ENCODE results near the gene CELF5. TPM values are rescaled to one million over a fixed set of nuclear protein-coding genes. Genes with fewer than 3 reads are reported as not detected.

The CELF5 gene
- total RNA-seq, 1 donor from 2014 or later: not detected

- TF ChIP-seq CTCF (IDR thresholded peaks at IDR 0.05): no peak
- H3K36me3 Mint-ChIP-seq (ENCODE audit: low read depth): no peaks in the 10 kb centered on the region
- ATAC-seq (ENCODE audit: low read depth) (no peak), DNase-seq (no peak)
- peaks cover 3% of the 10 kb centered on the region for H3K4me1 Mint-ChIP-seq
- no peak overlapping the region for H3K27ac Mint-ChIP-seq
- intact Hi-C loops (cut with micrococcal nuclease): no loop called here
- POLR2A ChIA-PET: interaction anchor here (0.6 kb wide), 1 partner anchor 133 kb away, joined by 4 read pairs; no protein-coding TSS in a partner anchor
- peaks cover 4% of the 10 kb centered on the region for H3K27me3 Mint-ChIP-seq
- no peaks in the 10 kb centered on the region for H3K9me3 Mint-ChIP-seq
- H3K4me3 Mint-ChIP-seq: no peak overlapping the region
- CTCF ChIA-PET: no interaction called here
These were observed 121.5 kb downstream of the CELF5 start for GRCh38 chr19:3345850-3346460.

Other genes starting within 250 kb of the CELF5 start
- gene TLE6, start 247.1 kb upstream of the CELF5 start, total RNA-seq: 0.42 and 0.93 TPM in 2 replicates
- gene TLE2, start 195.4 kb upstream of the CELF5 start, total RNA-seq: 0.58 and 0.66 TPM in 2 replicates
- 323 TPM in 2 replicates for gene TLE5, start 162.2 kb upstream of the CELF5 start, total RNA-seq
- 3.1 and 3.9 TPM in 2 replicates for gene GNA11, start 130.3 kb upstream of the CELF5 start, total RNA-seq
- gene GNA15, start 88.6 kb upstream of the CELF5 start, total RNA-seq: 0.80 and 1.3 TPM in 2 replicates
- gene S1PR4, start 45.9 kb upstream of the CELF5 start, total RNA-seq: 27.3 and 29.7 TPM in 2 replicates
- 61.1 and 64.8 TPM in 2 replicates for gene NCLN, start 38.7 kb upstream of the CELF5 start, total RNA-seq
- 17.3 and 18.8 TPM in 2 replicates for gene NFIC, start 141.9 kb downstream of the CELF5 start, total RNA-seq